IPS DF 4.7 (cell line): ENCODE data around the gene NKX6-2.
"Not testable (repeated sequence)": the region's sequence is repeated elsewhere in the genome, so short reads cannot be mapped to it uniquely, and the experiment has no call there.

Experiments
- DNase-seq: peaks from one replicate; pipeline ENCODE4 v3.0.0-alpha.2; 2013; ENCODE audit warnings: low spot score; ENCODE audit errors: extremely low read depth

The NKX6-2 gene

GRCh38 chr10:132797986-132798385 is 12.0 kb upstream of the NKX6-2 start:
- DNase-seq: not testable (repeated sequence)

DNA sequence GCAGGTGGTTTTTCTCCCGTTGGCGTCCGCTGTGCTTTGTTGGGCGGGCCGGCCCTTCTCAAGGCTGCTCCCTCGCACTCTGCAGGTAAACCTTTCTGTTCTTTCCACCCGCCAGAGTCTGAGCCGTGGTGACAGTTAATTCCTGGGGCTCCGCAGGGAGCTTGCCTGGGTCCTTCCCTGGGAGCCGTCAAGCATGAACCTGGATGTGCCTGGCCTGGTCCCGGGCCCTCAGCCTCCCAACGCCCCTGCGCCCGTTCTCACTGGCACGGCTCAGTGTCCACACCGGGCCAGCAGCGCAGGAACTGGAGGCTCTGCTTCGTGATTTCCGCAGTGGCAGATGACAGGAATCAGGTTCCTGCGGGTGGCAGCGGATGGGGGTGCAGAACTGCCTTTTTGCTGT is 10.9 kb upstream of the NKX6-2 start:
- DNase-seq: no peak

DNA sequence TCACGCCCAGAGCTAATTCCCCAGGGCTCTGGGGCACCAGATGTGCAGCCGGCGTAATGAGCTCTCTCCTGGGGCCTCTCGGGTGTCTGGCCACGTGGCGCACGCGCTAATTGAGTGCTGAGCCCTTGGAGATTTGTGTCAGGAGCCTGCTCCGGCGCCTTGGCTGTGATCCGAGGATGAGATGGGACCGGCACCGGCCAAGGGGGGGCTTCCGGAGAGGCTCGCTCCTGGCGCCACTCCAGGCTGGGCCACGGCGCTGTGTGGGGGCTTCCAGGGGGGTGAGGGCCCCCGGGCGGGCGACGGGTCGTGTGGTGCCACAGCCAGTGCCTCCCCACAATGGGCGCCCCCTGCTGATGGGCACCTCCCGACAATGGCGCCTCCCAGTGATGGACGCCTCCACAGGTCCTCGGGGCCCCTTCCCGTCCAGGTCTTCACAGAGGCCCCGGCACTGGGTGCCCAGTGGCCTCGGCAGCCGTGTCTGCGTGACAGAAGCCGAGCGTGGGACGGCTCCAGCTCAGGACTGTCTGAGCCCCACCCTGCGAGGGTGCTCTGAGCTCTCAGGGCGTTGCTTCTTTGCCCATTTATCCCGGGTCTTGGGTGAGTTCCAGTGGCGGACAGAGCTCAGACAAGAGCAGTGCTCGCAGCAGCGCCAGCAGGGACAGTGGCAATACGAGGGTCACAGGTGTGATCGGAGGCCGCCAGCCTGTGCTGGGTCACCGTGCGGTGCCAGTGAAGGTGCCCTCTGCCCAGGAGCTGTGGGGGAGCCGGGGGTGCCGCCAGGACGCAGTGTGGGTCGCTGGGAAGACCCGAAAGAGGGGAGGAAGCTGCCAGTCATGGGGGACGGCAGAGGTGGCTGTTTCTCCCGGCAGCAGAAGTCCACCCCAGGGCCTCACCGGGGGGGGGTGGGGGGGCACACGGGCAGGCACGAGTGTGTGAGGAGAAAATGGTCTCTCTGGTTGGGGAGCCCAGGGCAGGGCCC is 8.2 kb upstream of the NKX6-2 start:
- no peak for DNase-seq

DNA sequence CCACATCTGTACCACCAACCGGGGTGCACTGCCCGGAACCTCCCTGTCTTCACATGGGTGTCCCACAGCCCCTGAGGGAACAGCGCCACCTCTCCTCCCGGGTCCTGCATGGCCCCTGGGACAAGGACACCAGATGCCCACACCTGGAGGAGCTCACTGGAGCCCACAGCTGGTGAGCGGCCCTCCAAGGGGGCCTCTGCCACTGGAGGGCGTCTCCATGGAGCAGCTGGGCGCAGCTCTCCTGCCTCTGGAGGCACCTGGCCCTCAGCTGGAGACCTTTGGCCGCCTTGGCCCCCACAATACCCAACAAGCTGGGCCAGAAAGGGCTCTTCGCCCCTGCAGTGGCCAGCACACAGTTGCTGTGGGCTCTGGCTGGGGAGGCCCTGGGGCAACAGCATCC is 7.3 kb upstream of the NKX6-2 start:
- no peak for DNase-seq

GRCh38 chr10:132792796-132793195 is 6.8 kb upstream of the NKX6-2 start:
- no peak for DNase-seq

DNA sequence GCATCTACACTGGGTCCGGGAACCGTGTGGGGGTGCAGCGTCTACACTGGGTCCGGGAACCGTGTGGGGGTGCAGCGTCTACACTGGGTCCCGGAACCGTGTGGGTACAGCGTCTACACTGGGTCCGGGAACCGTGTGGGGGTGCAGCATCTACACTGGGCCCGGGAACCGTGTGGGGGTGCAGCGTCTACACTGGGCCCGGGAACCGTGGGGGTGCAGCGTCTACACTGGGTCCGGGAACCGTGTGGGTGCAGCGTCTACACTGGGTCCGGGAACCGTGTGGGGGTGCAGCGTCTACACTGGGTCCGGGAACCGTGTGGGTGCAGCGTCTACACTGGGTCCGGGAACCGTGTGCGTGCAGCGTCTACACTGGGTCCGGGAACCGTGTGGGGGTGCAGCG is 6.2 kb upstream of the NKX6-2 start:
- DNase-seq: not testable (repeated sequence)

DNA sequence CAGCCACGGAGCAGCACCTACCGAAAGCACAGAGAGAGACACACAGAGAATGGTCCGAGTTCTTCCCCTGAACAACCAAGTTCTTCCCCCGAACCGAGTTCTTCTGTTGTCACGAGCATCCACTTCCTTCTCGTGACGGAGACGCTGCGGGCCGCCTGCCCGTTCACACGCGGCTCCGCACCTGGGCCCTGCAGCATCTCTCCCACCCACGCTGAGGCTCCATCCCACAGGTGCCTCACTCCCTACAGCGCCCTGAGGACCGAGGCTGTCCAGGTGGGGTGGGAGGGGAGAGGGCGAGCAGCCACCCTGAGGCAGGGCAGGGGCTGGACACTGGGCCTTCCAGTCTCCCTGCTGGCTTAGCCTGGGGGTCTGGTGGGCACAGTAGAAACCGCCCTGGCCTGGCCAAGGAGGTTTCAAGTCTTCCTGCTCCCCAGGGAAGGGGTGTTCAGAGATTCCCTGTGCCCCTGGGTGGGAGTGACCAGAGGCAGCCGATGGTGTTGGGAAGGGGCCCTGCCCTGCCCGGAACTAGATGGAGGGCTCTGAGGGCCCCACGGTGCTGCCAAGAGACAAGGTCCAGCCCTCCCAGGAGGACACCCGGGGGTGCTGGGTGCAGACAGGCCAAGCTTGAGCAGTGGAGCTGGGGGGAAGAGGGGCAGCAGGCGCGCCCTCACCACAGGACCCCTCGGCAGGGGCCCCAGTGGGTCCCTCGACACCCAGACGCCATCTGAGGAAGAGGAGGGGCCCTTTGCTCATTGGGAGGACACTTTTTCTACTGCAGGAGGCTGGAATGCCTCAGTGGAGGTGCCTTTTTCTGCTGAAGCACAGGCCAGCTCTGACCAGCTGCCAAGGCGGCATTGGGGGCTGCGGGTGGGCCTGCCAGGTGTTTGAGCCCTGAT is 5.2 kb upstream of the NKX6-2 start:
- DNase-seq: no peak

DNA sequence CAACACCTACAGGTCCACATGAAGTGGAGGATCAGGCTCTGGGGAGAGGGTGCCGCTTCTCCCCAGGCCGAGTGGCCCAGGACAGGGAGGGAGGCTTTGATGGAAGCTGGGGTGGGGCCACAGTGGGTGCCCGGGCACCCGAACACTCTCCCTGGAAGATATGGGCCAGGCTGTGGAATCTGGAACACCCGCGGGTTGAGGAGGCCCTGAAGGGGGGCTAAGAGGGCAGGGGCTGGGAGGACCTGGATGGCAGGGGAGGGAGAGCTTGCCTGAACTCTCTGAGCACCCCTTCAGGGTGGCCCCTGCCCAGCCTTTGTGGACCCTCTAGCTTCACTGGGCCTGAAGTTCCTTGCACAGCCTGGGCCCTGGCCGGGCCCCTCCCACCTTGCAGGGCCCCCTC is 4.5 kb upstream of the NKX6-2 start:
- DNase-seq: no peak

- no peak for DNase-seq
These were observed 3.8 kb upstream of the NKX6-2 start for GRCh38 chr10:132789659-132790148.

- no peak for DNase-seq
These were observed 2.9 kb upstream of the NKX6-2 start for GRCh38 chr10:132788831-132789219.

- DNase-seq: no peak
These were observed 2.4 kb upstream of the NKX6-2 start for GRCh38 chr10:132788180-132788830.

- no peak for DNase-seq
These were observed 1.7 kb upstream of the NKX6-2 start for GRCh38 chr10:132787495-132788179.

DNA sequence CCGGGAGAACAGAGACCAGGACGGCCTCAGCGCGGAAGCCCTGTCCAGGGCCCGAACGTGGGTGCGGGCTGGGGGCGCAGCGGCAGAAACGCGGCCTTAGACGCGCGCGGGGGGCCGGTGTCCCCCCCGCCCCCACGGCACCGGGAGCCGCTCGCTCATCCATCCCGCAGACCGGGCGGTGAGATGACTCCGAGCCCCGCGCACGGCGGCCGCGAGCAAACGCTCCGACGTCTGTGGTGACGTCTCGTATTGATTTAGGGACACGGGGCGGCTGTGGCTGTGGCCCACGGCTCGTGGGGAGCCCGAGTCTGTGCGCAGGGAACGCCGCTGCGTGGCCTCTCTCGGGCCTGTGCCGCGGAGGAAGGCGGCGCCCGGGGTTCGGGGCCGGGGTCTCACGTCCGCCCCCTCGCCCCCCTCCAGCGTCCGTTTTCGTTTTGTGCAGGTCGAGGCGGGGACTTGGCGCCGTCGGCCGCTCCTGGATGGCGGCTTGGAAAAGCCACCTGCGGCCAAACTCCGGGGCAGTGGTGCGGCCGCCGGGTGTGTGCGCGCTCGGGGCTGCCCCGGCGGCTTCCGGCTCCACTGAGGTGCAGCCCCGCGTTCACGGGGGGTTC is 1.0 kb upstream of the NKX6-2 start:
- no peak for DNase-seq

GRCh38 chr10:132786476-132786883 is 533 bp upstream of the NKX6-2 start:
- no peak for DNase-seq

- DNase-seq: no peak
These were observed 853 bp downstream of the NKX6-2 start for GRCh38 chr10:132784866-132785722.

GRCh38 chr10:132783940-132784865 is 1.7 kb downstream of the NKX6-2 start:
- no peak for DNase-seq

GRCh38 chr10:132783165-132783939 is 2.6 kb downstream of the NKX6-2 start:
- no peak for DNase-seq

GRCh38 chr10:132781556-132781955 is 4.4 kb downstream of the NKX6-2 start:
- DNase-seq: no peak
